Neural cell (in vitro differentiated cells): ENCODE data around the gene PTPRN2.

Source experiments
- CTCF ChIP-seq: fragments of 450-650 bp; IDR thresholded peaks from 2 replicates; pipeline ENCODE4 v1.5.1; 2014; ENCODE audit warnings: antibody characterized with exemption, mild to moderate bottlenecking, moderate library complexity; ENCODE audit not compliant: poor library complexity, severe bottlenecking
- EP300 ChIP-seq: fragments of 450-650 bp; conservative IDR thresholded peaks from 2 replicates; pipeline ENCODE4 v1.6.1; 2014; ENCODE audit warnings: antibody characterized with exemption, mild to moderate bottlenecking, moderate library complexity; ENCODE audit not compliant: poor library complexity, severe bottlenecking
- EZH2 ChIP-seq: fragments of 200-600, 300-800 bp; shearing (Covaris generic), sonication (generic); IDR thresholded peaks from 2 replicates; pipeline ENCODE4 v1.6.1; 2014; ENCODE audit warnings: antibody characterized with exemption, low read length, borderline replicate concordance, mild to moderate bottlenecking; ENCODE audit not compliant: insufficient read depth, poor library complexity, severe bottlenecking
- POLR2AphosphoS5 ChIP-seq: IDR thresholded peaks from 2 replicates; pipeline ENCODE4 v1.6.1; 2012
- RAD21 ChIP-seq: fragments of 450-650 bp; conservative IDR thresholded peaks from 2 replicates; pipeline ENCODE4 v1.6.1; 2014; ENCODE audit warnings: antibody characterized with exemption, mild to moderate bottlenecking, moderate library complexity
- REST ChIP-seq: IDR thresholded peaks from 2 replicates; pipeline ENCODE4 v1.6.1; 2012; ENCODE audit warnings: borderline replicate concordance
- SMC3 ChIP-seq: fragments of 450-650 bp; conservative IDR thresholded peaks from 2 replicates; pipeline ENCODE4 v1.6.1; 2014; ENCODE audit warnings: antibody characterized with exemption, mild to moderate bottlenecking, moderate library complexity; ENCODE audit not compliant: poor library complexity

- TF ChIP-seq CTCF (no peak), EP300 (no peak), SMC3 (no peak), RAD21 (no peak), EZH2 (no peak), REST (no peak), POLR2AphosphoS5 (peak; percentile 22)
Observed at GRCh38 chr7:157668221-157668883, 919.3 kb downstream of the PTPRN2 start.
